ENCODE results near the gene NFAM1.

Gene NFAM1

GRCh38 chr22:42361523-42361922, 70.7 kb downstream of the NFAM1 start:
- H3K27me3 ChIP-seq (ENCODE audit: control insufficient read depth in 1 of 2, insufficient read depth in 2 of 2, low read length in 2 of 2), result no peaks in the 10 kb centered on the region
- H3K4me1 ChIP-seq (ENCODE audit: insufficient read depth, low read length), result peaks cover 27% of the 10 kb centered on the region
- no peaks in the 10 kb centered on the region for H3K36me3 ChIP-seq (ENCODE audit: insufficient read depth, low read length)
- no peak overlapping the region for H3K4me3 ChIP-seq (ENCODE audit: low read depth in 1 of 2, low read length in 2 of 2)
- H3K9ac ChIP-seq (ENCODE audit: low read length), result no peak overlapping the region
- H3K27ac ChIP-seq (ENCODE audit: low read depth, low read length), result no peak overlapping the region
- H3K9me3 ChIP-seq (ENCODE audit: low read length), result no peaks in the 10 kb centered on the region

GRCh38 chr22:42360348-42360747, 71.9 kb downstream of the NFAM1 start:
- no peaks in the 10 kb centered on the region for H3K9me3 ChIP-seq (ENCODE audit: low read length)
- peaks cover 15% of the 10 kb centered on the region for H3K4me1 ChIP-seq (ENCODE audit: insufficient read depth, low read length)
- H3K27me3 ChIP-seq (ENCODE audit: control insufficient read depth in 1 of 2, insufficient read depth in 2 of 2, low read length in 2 of 2), result no peaks in the 10 kb centered on the region
- no peak overlapping the region for H3K27ac ChIP-seq (ENCODE audit: low read depth, low read length)
- no peak overlapping the region for H3K4me3 ChIP-seq (ENCODE audit: low read depth in 1 of 2, low read length in 2 of 2)
- no peaks in the 10 kb centered on the region for H3K36me3 ChIP-seq (ENCODE audit: insufficient read depth, low read length)
- H3K9ac ChIP-seq (ENCODE audit: low read length), result no peak overlapping the region

- Histone ChIP-seq H3K27ac (ENCODE audit: low read depth, low read length) (no peak overlapping the region), H3K9me3 (ENCODE audit: low read length) (no peaks in the 10 kb centered on the region), H3K36me3 (ENCODE audit: insufficient read depth, low read length) (no peaks in the 10 kb centered on the region), H3K9ac (ENCODE audit: low read length) (no peak overlapping the region), H3K4me1 (ENCODE audit: insufficient read depth, low read length) (peaks cover 5% of the 10 kb centered on the region), H3K4me3 (ENCODE audit: low read depth in 1 of 2, low read length in 2 of 2) (no peak overlapping the region), H3K27me3 (ENCODE audit: control insufficient read depth in 1 of 2, insufficient read depth in 2 of 2, low read length in 2 of 2) (no peaks in the 10 kb centered on the region)
Measured at GRCh38 chr22:42358643-42359558, 73.3 kb downstream of the NFAM1 start.

GRCh38 chr22:42357634-42358296, 74.4 kb downstream of the NFAM1 start:
- H3K9ac ChIP-seq (ENCODE audit: low read length), result no peak overlapping the region
- no peaks in the 10 kb centered on the region for H3K27me3 ChIP-seq (ENCODE audit: control insufficient read depth in 1 of 2, insufficient read depth in 2 of 2, low read length in 2 of 2)
- no peaks in the 10 kb centered on the region for H3K36me3 ChIP-seq (ENCODE audit: insufficient read depth, low read length)
- H3K27ac ChIP-seq (ENCODE audit: low read depth, low read length), result no peak overlapping the region
- H3K4me1 ChIP-seq (ENCODE audit: insufficient read depth, low read length), result peaks cover 4% of the 10 kb centered on the region
- no peak overlapping the region for H3K4me3 ChIP-seq (ENCODE audit: low read depth in 1 of 2, low read length in 2 of 2)
- no peaks in the 10 kb centered on the region for H3K9me3 ChIP-seq (ENCODE audit: low read length)

GRCh38 chr22:42357221-42357620, 75.0 kb downstream of the NFAM1 start:
- Histone ChIP-seq H3K27me3 (ENCODE audit: control insufficient read depth in 1 of 2, insufficient read depth in 2 of 2, low read length in 2 of 2) (no peaks in the 10 kb centered on the region), H3K4me3 (ENCODE audit: low read depth in 1 of 2, low read length in 2 of 2) (no peak overlapping the region), H3K4me1 (ENCODE audit: insufficient read depth, low read length) (peaks cover 4% of the 10 kb centered on the region), H3K36me3 (ENCODE audit: insufficient read depth, low read length) (no peaks in the 10 kb centered on the region), H3K27ac (ENCODE audit: low read depth, low read length) (no peak overlapping the region), H3K9me3 (ENCODE audit: low read length) (no peaks in the 10 kb centered on the region), H3K9ac (ENCODE audit: low read length) (no peak overlapping the region)

GRCh38 chr22:42356533-42356932, 75.7 kb downstream of the NFAM1 start:
- Histone ChIP-seq H3K27me3 (ENCODE audit: control insufficient read depth in 1 of 2, insufficient read depth in 2 of 2, low read length in 2 of 2) (no peaks in the 10 kb centered on the region), H3K27ac (ENCODE audit: low read depth, low read length) (no peak overlapping the region)

GRCh38 chr22:42353883-42354727, 78.1 kb downstream of the NFAM1 start:
- Histone ChIP-seq H3K9me3 (ENCODE audit: low read length) (no peaks in the 10 kb centered on the region), H3K9ac (ENCODE audit: low read length) (no peak overlapping the region), H3K4me3 (ENCODE audit: low read depth in 1 of 2, low read length in 2 of 2) (no peak overlapping the region), H3K36me3 (ENCODE audit: insufficient read depth, low read length) (no peaks in the 10 kb centered on the region), H3K4me1 (ENCODE audit: insufficient read depth, low read length) (peaks cover 4% of the 10 kb centered on the region), H3K27ac (ENCODE audit: low read depth, low read length) (no peak overlapping the region), H3K27me3 (ENCODE audit: control insufficient read depth in 1 of 2, insufficient read depth in 2 of 2, low read length in 2 of 2) (no peaks in the 10 kb centered on the region)

More at GRCh38 chr22:42356533-42356932, 75.7 kb downstream of the NFAM1 start:
- H3K4me3 ChIP-seq (ENCODE audit: low read depth in 1 of 2, low read length in 2 of 2), result no peak overlapping the region
- H3K36me3 ChIP-seq (ENCODE audit: insufficient read depth, low read length), result no peaks in the 10 kb centered on the region
- no peaks in the 10 kb centered on the region for H3K9me3 ChIP-seq (ENCODE audit: low read length)
- H3K9ac ChIP-seq (ENCODE audit: low read length), result no peak overlapping the region
- peaks cover 4% of the 10 kb centered on the region for H3K4me1 ChIP-seq (ENCODE audit: insufficient read depth, low read length)

GRCh38 chr22:42350373-42350772, 81.8 kb downstream of the NFAM1 start:
- no peak overlapping the region for H3K9ac ChIP-seq (ENCODE audit: low read length)
- no peak overlapping the region for H3K27ac ChIP-seq (ENCODE audit: low read depth, low read length)

GRCh38 chr22:42347281-42347824, 84.8 kb downstream of the NFAM1 start:
- Histone ChIP-seq H3K27me3 (ENCODE audit: control insufficient read depth in 1 of 2, insufficient read depth in 2 of 2, low read length in 2 of 2) (no peaks in the 10 kb centered on the region), H3K27ac (ENCODE audit: low read depth, low read length) (no peak overlapping the region), H3K4me1 (ENCODE audit: insufficient read depth, low read length) (peaks cover 4% of the 10 kb centered on the region), H3K9ac (ENCODE audit: low read length) (no peak overlapping the region), H3K4me3 (ENCODE audit: low read depth in 1 of 2, low read length in 2 of 2) (no peak overlapping the region), H3K36me3 (ENCODE audit: insufficient read depth, low read length) (no peaks in the 10 kb centered on the region), H3K9me3 (ENCODE audit: low read length) (no peaks in the 10 kb centered on the region)

More at GRCh38 chr22:42350373-42350772, 81.8 kb downstream of the NFAM1 start:
- Histone ChIP-seq H3K27me3 (ENCODE audit: control insufficient read depth in 1 of 2, insufficient read depth in 2 of 2, low read length in 2 of 2) (no peaks in the 10 kb centered on the region), H3K4me1 (ENCODE audit: insufficient read depth, low read length) (peaks cover 4% of the 10 kb centered on the region), H3K36me3 (ENCODE audit: insufficient read depth, low read length) (no peaks in the 10 kb centered on the region), H3K4me3 (ENCODE audit: low read depth in 1 of 2, low read length in 2 of 2) (no peak overlapping the region), H3K9me3 (ENCODE audit: low read length) (no peaks in the 10 kb centered on the region)

- Histone ChIP-seq H3K9ac (ENCODE audit: low read length) (no peak overlapping the region), H3K27ac (ENCODE audit: low read depth, low read length) (no peak overlapping the region), H3K4me1 (ENCODE audit: insufficient read depth, low read length) (peaks cover 10% of the 10 kb centered on the region), H3K9me3 (ENCODE audit: low read length) (no peaks in the 10 kb centered on the region), H3K27me3 (ENCODE audit: control insufficient read depth in 1 of 2, insufficient read depth in 2 of 2, low read length in 2 of 2) (no peaks in the 10 kb centered on the region), H3K4me3 (ENCODE audit: low read depth in 1 of 2, low read length in 2 of 2) (no peak overlapping the region), H3K36me3 (ENCODE audit: insufficient read depth, low read length) (no peaks in the 10 kb centered on the region)
Measured at GRCh38 chr22:42346722-42347121, 85.5 kb downstream of the NFAM1 start.

- no peaks in the 10 kb centered on the region for H3K27me3 ChIP-seq (ENCODE audit: control insufficient read depth in 1 of 2, insufficient read depth in 2 of 2, low read length in 2 of 2)
- H3K4me3 ChIP-seq (ENCODE audit: low read depth in 1 of 2, low read length in 2 of 2), result no peak overlapping the region
- no peaks in the 10 kb centered on the region for H3K9me3 ChIP-seq (ENCODE audit: low read length)
- no peaks in the 10 kb centered on the region for H3K36me3 ChIP-seq (ENCODE audit: insufficient read depth, low read length)
- H3K4me1 ChIP-seq (ENCODE audit: insufficient read depth, low read length), result peaks cover 17% of the 10 kb centered on the region
- no peak overlapping the region for H3K27ac ChIP-seq (ENCODE audit: low read depth, low read length)
- no peak overlapping the region for H3K9ac ChIP-seq (ENCODE audit: low read length)
Measured at GRCh38 chr22:42345458-42345857, 86.7 kb downstream of the NFAM1 start.
